Natural killer cell treated with Interleukin-12 subunit alpha and Interleukin-12 subunit beta and Interleukin-15 and Interleukin-18, amount 100 ng/mL, for 72 hours (primary cell): Measurements from ENCODE around the gene TBC1D19. TPM values are rescaled to one million over a fixed set of nuclear protein-coding genes. Genes with fewer than 3 reads are reported as not detected.
"Not testable (repeated sequence)": the region's sequence is repeated elsewhere in the genome, so short reads cannot be mapped to it uniquely, and the experiment has no call there.

Experiments
- ATAC-seq, 2 donors: fragments of 150-1000 bp; cut with Tn5 transposase in 1 of 2; sonication (Bioruptor Pico), chemical (Tn5 transposase) in 1 of 2; 2 replicates each; pipeline ENCODE4 v1.10.0; 2021
- DNase-seq: peaks from one replicate; pipeline ENCODE4 v3.0.0; 2022; ENCODE audit warnings: low spot score
- H3K27ac Mint-ChIP-seq, 2 donors: 1 replicate in 1 of 2; 2 replicates in 1 of 2; pipeline ENCODE4 v1.8.0; 2022; ENCODE audit warnings: mixed read lengths in 2 of 2, mild to moderate bottlenecking in 1 of 2, moderate library complexity in 1 of 2
- H3K27me3 Mint-ChIP-seq, 2 donors: 1 replicate in 1 of 2; 2 replicates in 1 of 2; pipeline ENCODE4 v1.8.0; 2022; ENCODE audit warnings: mixed read lengths in 2 of 2
- H3K36me3 Mint-ChIP-seq: one replicate; pipeline ENCODE4 v1.8.0; 2022; ENCODE audit warnings: mixed read lengths
- H3K4me1 Mint-ChIP-seq, 2 donors: 1 replicate in 1 of 2; 2 replicates in 1 of 2; pipeline ENCODE4 v1.8.0; 2022; ENCODE audit warnings: low read depth in 2 of 2, mixed read lengths in 2 of 2, mild to moderate bottlenecking in 1 of 2
- H3K4me3 Mint-ChIP-seq: one replicate; pipeline ENCODE4 v1.8.0; 2022; ENCODE audit warnings: mixed read lengths
- H3K9me3 Mint-ChIP-seq: 2 replicates; pipeline ENCODE4 v1.8.0; 2022; ENCODE audit warnings: mixed read lengths
- total RNA-seq, 2 donors: library from RNA; stranded (reverse); gene quantifications; one replicate each; pipeline ENCODE4 v1.2.3, GENCODE V29; 2022

The TBC1D19 gene, protein sequence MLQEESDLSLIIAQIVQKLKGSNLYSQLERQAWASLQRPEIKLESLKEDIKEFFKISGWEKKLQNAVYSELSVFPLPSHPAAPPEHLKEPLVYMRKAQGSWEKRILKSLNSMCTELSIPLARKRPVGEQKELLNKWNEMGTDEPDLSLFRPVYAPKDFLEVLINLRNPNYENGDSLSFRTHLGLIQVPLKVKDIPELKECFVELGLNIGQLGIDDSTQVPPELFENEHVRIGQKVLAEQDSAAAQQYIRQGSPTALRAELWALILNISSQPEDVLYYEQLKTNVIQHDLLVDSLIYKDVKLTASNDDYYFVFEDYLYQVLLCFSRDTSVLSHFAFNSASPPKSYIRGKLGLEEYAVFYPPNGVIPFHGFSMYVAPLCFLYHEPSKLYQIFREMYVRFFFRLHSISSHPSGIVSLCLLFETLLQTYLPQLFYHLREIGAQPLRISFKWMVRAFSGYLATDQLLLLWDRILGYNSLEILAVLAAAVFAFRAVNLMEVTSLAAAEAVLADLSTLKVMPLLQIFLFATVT
- total RNA-seq: 1 to 10 TPM; 5.7 to 7.2 TPM

DNA sequence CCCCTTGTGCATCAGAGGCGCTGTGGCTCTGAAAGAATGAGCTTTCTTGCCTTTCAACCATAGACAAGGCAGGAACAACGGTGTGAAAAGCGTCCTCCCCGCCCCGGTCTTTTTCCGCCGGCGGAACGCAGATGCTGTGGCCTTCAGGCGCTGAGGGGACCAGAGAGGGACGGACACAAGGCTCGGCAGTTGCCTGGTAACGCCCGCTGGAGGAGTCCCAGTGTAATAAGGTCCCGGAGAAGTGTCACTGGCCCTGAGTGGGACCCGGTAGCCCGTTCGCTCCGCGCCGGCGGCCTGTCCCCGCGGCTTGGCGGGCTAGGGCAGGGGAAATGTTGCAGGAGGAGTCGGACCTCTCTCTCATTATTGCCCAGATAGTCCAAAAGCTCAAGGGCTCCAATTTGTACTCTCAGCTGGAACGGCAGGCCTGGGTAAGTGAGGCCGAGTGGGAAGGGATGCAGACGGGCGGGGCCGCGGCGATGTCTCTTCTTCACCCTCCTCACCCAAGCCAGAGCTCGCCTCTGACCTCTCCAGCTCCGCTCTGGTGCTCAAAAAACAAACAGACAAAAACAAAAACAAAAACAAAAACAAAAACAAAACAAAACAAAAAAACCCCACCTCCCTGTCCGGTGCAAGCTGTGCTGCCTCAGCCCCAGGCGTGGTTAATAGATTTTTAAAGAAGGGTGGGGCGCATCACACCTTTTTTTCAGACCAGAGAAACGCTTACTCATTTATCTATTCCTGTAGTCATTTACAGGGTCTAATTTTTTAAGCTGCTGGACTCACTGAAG lies at the start of gene TBC1D19:
Gene TBC1D19 (plus strand): TSS at position 220 of the 788 bp plus-strand sequence. CDS start 110 bp downstream, at position 330.
- Mint-ChIP-seq H3K36me3 (no peaks in the 10 kb centered on the region), H3K4me3 (peak within 1 kb of the TSS; percentile 95)

DNA sequence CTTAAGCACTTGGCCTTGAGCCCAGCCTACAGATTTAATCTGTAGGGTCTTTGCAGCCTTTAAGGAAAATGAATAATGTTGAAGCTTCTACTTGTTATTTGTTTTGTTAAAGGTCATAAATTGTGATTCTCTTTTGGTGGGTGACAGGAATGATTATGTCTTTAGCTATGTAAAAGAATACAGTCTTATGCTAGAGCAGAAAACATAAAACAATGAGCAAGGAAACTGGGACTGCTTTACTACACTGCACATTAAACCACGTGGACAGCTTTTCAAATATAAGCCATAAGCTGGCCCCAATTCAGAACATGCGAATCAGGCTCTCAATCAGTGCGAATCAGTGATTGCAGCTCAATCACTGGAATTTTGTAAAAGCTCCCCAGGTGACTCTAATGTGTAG lies 40.9 kb upstream of the TBC1D19 start:
- no peak for ATAC-seq

More for the DNA sequence above, at the start of gene TBC1D19:
- H3K27me3 Mint-ChIP-seq: no peaks in the 10 kb centered on the region
- DNase-seq (peak; percentile 89), ATAC-seq (peak; percentile 100)
- peak within 1 kb of the TSS; percentile 94 to 96 for H3K27ac Mint-ChIP-seq
- peaks cover 25 to 26% of the 10 kb centered on the region in 2 donors for H3K4me1 Mint-ChIP-seq
- H3K9me3 Mint-ChIP-seq: no peaks in the 10 kb centered on the region

DNA sequence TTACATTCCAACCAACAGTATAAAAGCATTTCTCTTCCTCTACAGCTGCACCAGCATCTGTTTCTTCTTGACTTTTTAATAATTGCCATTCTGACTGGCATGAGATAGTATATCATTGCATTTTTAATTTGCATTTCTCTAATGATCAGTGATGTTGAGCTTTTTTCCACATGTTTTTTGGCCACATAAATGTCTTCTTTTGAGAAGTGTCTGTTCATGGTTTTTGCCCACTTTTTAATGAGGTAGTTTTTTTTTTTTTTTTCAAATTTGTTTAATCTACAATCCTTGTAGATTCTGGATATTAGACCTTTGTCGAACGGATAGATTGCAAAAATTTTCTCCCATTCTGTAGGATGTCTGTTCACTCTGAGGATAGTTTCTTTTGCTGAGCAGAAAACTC lies 39.5 kb upstream of the TBC1D19 start:
- Mint-ChIP-seq H3K4me3 (no peak overlapping the region), H3K27ac (no peak overlapping the region), H3K9me3 (peaks cover 9% of the 10 kb centered on the region), H3K36me3 (peaks cover 21% of the 10 kb centered on the region), H3K4me1 (no peaks in the 10 kb centered on the region), H3K27me3 (peaks cover 16 to 22% of the 10 kb centered on the region in 2 donors)
- no peak for DNase-seq
- ATAC-seq: no peak

More for the DNA sequence above, 40.9 kb upstream of the TBC1D19 start:
- no peak for DNase-seq
- peaks cover 9% of the 10 kb centered on the region for H3K9me3 Mint-ChIP-seq
- H3K27ac Mint-ChIP-seq: no peak overlapping the region
- H3K27me3 Mint-ChIP-seq: peaks cover 9 to 11% of the 10 kb centered on the region in 2 donors
- peaks cover 21% of the 10 kb centered on the region for H3K36me3 Mint-ChIP-seq
- no peak overlapping the region for H3K4me3 Mint-ChIP-seq
- no peaks in the 10 kb centered on the region for H3K4me1 Mint-ChIP-seq

DNA sequence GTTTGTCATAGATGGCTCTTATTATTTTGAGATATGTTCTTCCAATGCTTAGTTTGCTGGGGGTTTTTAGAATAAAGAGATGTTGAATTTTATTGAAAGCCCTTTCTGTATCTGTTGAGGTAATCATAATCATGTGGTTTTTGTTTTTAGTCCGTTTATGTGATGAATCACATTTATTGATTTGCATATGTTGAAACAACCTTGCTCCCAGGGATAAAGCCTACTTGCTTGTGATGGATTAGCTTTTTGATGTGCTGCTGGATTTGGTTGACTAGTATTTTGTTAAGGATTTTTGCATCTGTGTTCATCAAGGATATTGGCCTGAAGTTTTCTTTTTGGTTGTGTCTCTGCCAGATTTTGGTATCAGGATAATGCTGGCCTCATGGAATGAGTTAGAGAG lies 35.5 kb upstream of the TBC1D19 start:
- H3K27ac Mint-ChIP-seq, H3K4me1 Mint-ChIP-seq, ATAC-seq, DNase-seq, H3K4me3 Mint-ChIP-seq: not testable (repeated sequence)
- Mint-ChIP-seq H3K9me3 (peaks cover 10% of the 10 kb centered on the region), H3K27me3 (peaks cover 27 to 43% of the 10 kb centered on the region in 2 donors), H3K36me3 (peaks cover 31% of the 10 kb centered on the region)

DNA sequence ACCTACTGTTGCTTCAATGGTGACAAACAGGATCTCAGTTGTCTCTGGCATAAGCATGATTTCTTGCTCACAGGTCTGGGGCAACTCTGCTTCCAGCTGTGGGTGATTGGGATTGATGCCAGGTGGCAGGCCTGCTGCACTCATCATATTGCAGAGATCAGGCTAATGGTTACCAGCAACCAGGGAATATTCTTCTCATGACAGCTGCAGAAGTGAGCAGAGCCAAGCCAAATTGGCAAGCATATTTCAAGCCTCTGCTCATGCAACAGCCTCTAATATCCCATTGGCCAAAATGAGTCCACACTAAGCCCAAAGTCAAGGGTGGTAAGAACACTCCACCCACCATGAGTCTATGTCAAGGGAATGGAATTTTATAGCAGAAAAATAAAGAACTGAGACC lies 26.7 kb upstream of the TBC1D19 start:
- H3K9me3 Mint-ChIP-seq: peaks cover 7% of the 10 kb centered on the region
- ATAC-seq: no peak
- H3K36me3 Mint-ChIP-seq: peaks cover 22% of the 10 kb centered on the region
- peaks cover 32 to 34% of the 10 kb centered on the region in 2 donors for H3K27me3 Mint-ChIP-seq
- no peak overlapping the region for H3K4me3 Mint-ChIP-seq
- peaks cover 0 to 3% of the 10 kb centered on the region in 2 donors for H3K4me1 Mint-ChIP-seq
- H3K27ac Mint-ChIP-seq: no peak overlapping the region
- DNase-seq: no peak

DNA sequence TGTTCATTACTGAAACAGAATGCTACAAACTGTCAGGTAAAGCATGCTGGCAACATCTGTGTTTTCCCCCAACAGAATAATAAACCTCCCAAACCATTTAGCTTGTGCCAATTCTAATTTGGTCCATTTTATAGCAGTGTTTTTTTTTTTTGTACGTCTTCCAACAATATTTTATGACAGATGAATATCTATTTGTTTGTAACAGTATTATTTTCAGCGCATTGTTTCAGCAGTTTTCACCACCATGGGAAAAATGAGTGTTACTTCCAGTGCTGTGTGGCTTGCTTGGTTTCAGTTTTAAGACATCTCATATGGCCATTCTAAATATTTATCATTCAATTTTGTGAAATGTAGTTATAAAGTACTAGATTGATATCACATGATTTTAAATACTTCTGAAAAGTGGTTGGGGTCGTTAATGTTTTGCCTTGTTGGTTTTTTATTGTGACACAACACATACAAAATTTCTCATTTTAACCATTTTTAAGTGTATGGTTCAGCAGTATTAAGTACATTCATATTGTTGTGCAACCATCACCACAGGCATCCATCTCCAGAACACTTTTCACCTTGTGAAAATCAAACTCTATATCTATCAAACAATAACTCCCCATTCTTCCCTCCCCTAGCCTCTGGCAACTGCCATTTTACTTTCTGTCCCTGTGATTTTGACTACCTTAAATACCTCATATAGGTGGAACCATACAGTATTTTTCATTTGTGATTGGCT lies 25.6 kb upstream of the TBC1D19 start:
- Mint-ChIP-seq H3K9me3 (peaks cover 6% of the 10 kb centered on the region), H3K27ac (no peak overlapping the region), H3K4me3 (no peak overlapping the region), H3K4me1 (peaks cover 0 to 3% of the 10 kb centered on the region in 2 donors), H3K27me3 (peaks cover 31 to 33% of the 10 kb centered on the region in 2 donors), H3K36me3 (peaks cover 17% of the 10 kb centered on the region)
- ATAC-seq: no peak
- DNase-seq: no peak

DNA sequence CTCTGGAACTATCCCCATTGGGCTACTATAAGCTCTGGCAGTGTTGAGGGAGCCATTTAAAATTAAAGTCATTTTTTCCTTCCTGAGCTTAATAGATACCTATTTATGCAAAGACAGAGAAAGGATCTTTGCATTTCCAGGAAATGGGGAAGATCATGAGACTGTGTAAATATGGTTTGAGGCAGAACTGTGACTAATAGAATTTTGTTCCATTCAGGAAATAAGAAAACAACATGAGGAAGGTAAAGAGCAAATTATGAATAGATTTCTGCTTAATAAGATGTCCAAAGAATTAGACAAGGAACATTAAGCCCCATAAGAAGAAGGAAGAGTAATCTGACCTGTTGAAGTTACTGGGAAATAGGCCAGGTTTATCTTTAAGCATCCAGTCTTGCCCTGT lies 17.8 kb upstream of the TBC1D19 start:
- Mint-ChIP-seq H3K4me3 (no peak overlapping the region), H3K27me3 (peaks cover 23 to 28% of the 10 kb centered on the region in 2 donors), H3K27ac (no peak overlapping the region), H3K9me3 (no peaks in the 10 kb centered on the region), H3K4me1 (no peaks in the 10 kb centered on the region), H3K36me3 (peaks cover 6% of the 10 kb centered on the region)
- DNase-seq (no peak), ATAC-seq (no peak)

DNA sequence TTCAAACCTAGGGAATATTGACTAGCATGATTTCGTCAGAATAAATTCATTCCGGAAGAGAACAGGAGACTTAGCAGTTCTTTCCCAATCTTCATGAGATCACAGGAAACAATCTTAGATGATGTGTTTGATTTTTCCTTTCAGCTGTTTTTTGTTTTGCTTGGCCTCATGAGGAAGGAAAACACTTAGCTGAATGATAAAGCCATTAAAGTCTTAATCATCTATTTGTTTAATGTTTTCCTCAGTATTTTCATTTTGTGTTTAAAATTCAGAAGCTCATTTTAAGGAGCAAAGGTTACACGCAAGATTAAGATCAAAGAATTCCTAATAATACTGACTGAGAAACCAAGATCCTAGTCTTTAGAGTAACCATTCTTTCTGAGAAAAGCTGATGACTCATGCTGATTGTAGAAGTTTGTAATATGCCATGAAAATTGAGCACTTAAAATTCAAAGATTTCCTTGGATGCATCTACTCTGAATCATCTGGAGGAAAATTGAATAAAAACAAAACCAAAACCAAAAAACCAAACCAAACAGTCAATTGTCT lies 15.4 kb upstream of the TBC1D19 start:
- ATAC-seq: no peak
- no peak for DNase-seq
- no peaks in the 10 kb centered on the region for H3K36me3 Mint-ChIP-seq
- no peaks in the 10 kb centered on the region for H3K4me1 Mint-ChIP-seq
- peaks cover 9 to 16% of the 10 kb centered on the region in 2 donors for H3K27me3 Mint-ChIP-seq
- no peak overlapping the region for H3K4me3 Mint-ChIP-seq
- no peak overlapping the region for H3K27ac Mint-ChIP-seq
- H3K9me3 Mint-ChIP-seq: no peaks in the 10 kb centered on the region

DNA sequence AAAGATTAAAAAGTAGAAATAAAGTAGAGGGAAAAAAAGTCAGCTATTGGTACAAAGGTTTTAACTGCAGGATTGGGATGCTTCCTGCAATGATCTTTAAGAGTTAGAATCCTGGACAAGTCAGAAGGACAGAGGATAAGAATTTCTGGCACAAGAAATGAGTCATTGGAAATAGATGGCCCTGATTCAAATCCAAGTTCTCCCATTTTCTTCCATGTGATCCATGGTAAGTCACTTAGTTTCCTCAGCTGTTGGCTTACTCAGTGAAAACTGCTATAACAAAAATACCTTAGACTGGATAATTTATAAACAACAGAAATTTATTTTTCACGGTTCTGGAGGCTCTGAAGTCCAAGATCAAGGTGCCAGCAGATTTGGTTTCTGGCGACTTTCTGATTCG lies 13.3 kb upstream of the TBC1D19 start:
- Mint-ChIP-seq H3K27ac (no peak overlapping the region), H3K9me3 (no peaks in the 10 kb centered on the region), H3K4me1 (no peaks in the 10 kb centered on the region), H3K4me3 (no peak overlapping the region), H3K27me3 (peaks cover 0 to 6% of the 10 kb centered on the region in 2 donors), H3K36me3 (no peaks in the 10 kb centered on the region)
- no peak for DNase-seq
- ATAC-seq: no peak

DNA sequence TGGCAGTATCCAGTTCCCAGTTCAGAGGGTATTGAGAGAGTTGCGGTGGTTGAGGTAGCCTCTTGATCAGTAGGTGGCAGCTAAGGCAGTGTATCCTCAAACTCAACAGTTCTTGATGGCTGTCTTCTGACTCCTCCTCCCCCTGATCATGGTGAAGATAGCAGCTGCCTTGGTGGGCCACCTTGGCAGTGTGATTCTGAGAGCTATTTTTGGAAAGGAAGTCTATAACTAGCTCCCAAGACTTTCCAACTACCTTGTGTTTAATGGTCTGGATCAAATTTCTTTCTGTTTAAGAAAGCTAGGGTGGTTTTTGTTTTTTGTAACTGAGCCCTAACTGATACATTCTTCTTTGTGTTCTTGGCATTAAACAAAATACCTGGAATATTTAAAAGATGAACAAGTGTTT lies 10.5 kb upstream of the TBC1D19 start:
- DNase-seq (no peak), ATAC-seq (no peak)
- Mint-ChIP-seq H3K36me3 (no peaks in the 10 kb centered on the region), H3K4me3 (no peak overlapping the region), H3K9me3 (no peaks in the 10 kb centered on the region), H3K27ac (no peak overlapping the region), H3K27me3 (peaks cover 0 to 6% of the 10 kb centered on the region in 2 donors), H3K4me1 (no peaks in the 10 kb centered on the region)

DNA sequence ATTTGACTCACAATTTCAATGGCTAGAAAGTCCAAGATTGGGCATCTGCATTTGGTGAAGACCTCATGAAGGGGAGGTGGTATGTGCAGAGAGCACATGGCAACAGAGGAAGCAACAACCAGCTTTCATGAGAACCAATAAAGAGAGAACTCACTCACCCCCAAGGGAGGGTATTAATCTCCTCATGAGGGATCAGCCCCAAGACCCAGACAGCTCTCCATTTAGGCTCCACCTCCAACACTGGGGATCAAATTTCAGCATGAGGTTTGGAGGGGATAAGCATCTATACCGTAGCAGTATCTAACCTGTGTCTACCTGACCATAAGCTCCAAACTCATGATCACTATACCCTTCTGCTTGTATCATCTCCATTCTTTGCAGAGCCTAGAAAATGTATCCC lies 9.3 kb upstream of the TBC1D19 start:
- Mint-ChIP-seq H3K27me3 (peaks cover 0 to 6% of the 10 kb centered on the region in 2 donors), H3K4me1 (no peaks in the 10 kb centered on the region), H3K36me3 (no peaks in the 10 kb centered on the region), H3K4me3 (no peak overlapping the region), H3K9me3 (no peaks in the 10 kb centered on the region), H3K27ac (no peak overlapping the region)
- no peak for DNase-seq
- ATAC-seq: no peak

DNA sequence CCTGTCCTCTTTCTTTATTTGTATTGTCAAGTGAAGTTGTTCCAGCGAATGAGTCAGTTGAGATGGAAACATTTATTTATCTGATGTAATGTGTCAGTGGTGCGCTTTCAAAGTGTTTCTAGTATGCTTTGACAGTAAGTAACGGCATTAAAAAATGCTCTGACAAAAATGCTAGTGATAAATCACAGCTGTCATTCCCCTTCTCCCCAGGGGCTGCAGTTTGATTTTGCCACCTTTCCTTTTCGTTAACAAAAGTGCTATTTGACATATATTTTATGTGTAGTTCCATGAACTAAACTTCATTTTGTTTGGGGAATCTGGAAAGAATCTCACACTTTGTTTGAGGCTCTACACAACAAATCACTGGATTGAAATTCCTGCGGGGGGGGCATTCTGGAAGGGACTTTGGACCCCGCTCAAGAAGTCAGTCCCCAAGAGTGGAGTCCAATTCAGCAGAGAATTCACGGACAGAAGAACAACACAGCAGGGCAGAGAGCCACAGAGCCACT lies 7.6 kb upstream of the TBC1D19 start:
- Mint-ChIP-seq H3K27me3 (peaks cover 0 to 6% of the 10 kb centered on the region in 2 donors), H3K4me1 (no peaks in the 10 kb centered on the region), H3K4me3 (no peak overlapping the region), H3K36me3 (no peaks in the 10 kb centered on the region), H3K27ac (no peak overlapping the region), H3K9me3 (no peaks in the 10 kb centered on the region)
- DNase-seq: no peak
- ATAC-seq: no peak

DNA sequence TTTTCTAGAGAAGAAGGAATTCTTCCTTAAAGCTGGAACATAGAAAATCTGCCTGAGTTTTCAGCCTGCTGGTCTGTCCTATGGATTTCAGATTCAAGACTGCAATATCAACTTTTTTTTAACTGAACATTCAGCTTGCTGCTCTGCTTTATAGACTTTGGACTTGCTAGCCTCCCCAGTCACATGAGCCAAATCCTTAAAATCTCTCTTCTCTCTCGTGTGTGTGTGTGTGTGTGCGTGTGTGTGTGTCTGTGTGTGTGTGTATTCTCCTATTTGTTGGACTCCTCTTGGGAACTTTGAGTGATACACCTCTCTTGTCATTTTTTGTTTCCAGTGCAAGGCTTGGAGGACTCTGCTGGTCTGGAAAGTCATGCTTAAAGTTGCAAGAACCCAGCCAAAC lies 6.8 kb upstream of the TBC1D19 start:
- H3K27me3 Mint-ChIP-seq: peaks cover 0 to 6% of the 10 kb centered on the region in 2 donors
- no peak overlapping the region for H3K27ac Mint-ChIP-seq
- H3K36me3 Mint-ChIP-seq: no peaks in the 10 kb centered on the region
- H3K9me3 Mint-ChIP-seq: no peaks in the 10 kb centered on the region
- no peaks in the 10 kb centered on the region for H3K4me1 Mint-ChIP-seq
- ATAC-seq (no peak), DNase-seq (no peak)
- no peak overlapping the region for H3K4me3 Mint-ChIP-seq
